ENCODE measurements around the gene SEC14L1. TPM values are rescaled to one million over a fixed set of nuclear protein-coding genes. Genes with fewer than 3 reads are reported as not detected.
A peak's percentile ranks its signal among the peaks of the same experiment; 100 is the strongest.

SEC14L1 gene
- total and polyA plus RNA-seq, 2 of the 8 experiments (the other 6 are each of a cell fraction or from before 2014, with no cell fraction given): 27.2 to 74.4 TPM

- H2AFZ ChIP-seq (ENCODE audit: low read length): no peak overlapping the region
- no peak overlapping the region; the same call in 1 of the 2 replicates for H2BK5ac ChIP-seq (ENCODE audit: low read depth, low read length)
- no peaks in the 10 kb centered on the region for H4K20me1 ChIP-seq (replicated peaks in 1 of 2; ENCODE audit: control insufficient read depth in 1 of 2, insufficient read depth in 2 of 2, low read length in 2 of 2)
- H3K79me2 ChIP-seq (ENCODE audit: control insufficient read depth in 1 of 2, insufficient read depth in 2 of 2, low read length in 2 of 2): no peaks in the 10 kb centered on the region
- CTCF ChIA-PET (ENCODE audit: partially characterized antibody): no interaction called here
- POLR2A ChIA-PET (ENCODE audit: partially characterized antibody): no interaction called here
- H3K56ac ChIP-seq (replicated peaks; ENCODE audit: insufficient read length, low read depth, low read length): no peak overlapping the region
- H2BK12ac ChIP-seq (ENCODE audit: low read depth, low read length): no peak overlapping the region
- H3K27ac ChIP-seq (ENCODE audit: low read depth, low read length): no peak overlapping the region
- no peak overlapping the region for H3K4me3 ChIP-seq (ENCODE audit: extremely low read depth in 1 of 4, insufficient read depth in 2 of 4, low read depth in 3 of 4, low read length in 4 of 4)
- no peaks in the 10 kb centered on the region for H3K79me1 ChIP-seq (ENCODE audit: low read depth, low read length)
- no peak overlapping the region for H3K18ac ChIP-seq (ENCODE audit: extremely low read depth, low read length)
- H3K9ac ChIP-seq (replicated peaks in 1 of 4; ENCODE audit: extremely low read depth in 1 of 4, low read depth in 3 of 4, low read length in 3 of 4): no peak overlapping the region
- peaks cover 4 to 10% (median 5%) of the 10 kb centered on the region in 4 experiments; a peak in 6 of 7 replicates for H3K4me1 ChIP-seq (replicated peaks in 1 of 4; ENCODE audit: control insufficient read depth in 3 of 4, insufficient read depth in 4 of 4, low read length in 3 of 4)
- peak overlapping the region; percentile 30 for H4K91ac ChIP-seq (replicated peaks; ENCODE audit: insufficient read length, low read length)
- 0 out of 2 replicates have a peak overlapping the region, but pooled peaks have one; percentile 65 for H2AK5ac ChIP-seq (ENCODE audit: low read depth, low read length)
- no peak overlapping the region; the same call in 1 of the 2 replicates for H4K8ac ChIP-seq (ENCODE audit: extremely low read depth, insufficient read depth, low read length)
- no peaks in the 10 kb centered on the region for H3K27me3 ChIP-seq (replicated peaks in 1 of 4; ENCODE audit: control insufficient read depth in 3 of 4, extremely low read depth in 1 of 4, insufficient read depth in 3 of 4, low read length in 3 of 4)
- no peak overlapping the region for H2BK15ac ChIP-seq (ENCODE audit: low read length)
- DNase-seq (ENCODE audit: low read depth in 1 of 2, low spot score in 2 of 2) (no peak), FAIRE-seq (no peak)
- H3K23me2 ChIP-seq (ENCODE audit: low read depth, low read length): peaks cover 5% of the 10 kb centered on the region; the same call in 1 of the 2 replicates
- no peak overlapping the region for H2BK120ac ChIP-seq (replicated peaks; ENCODE audit: low read depth, low read length)
- no peak overlapping the region for H3K23ac ChIP-seq (ENCODE audit: insufficient read length)
- H3K14ac ChIP-seq (ENCODE audit: insufficient read length): no peak overlapping the region
- no peaks in the 10 kb centered on the region for H3K36me3 ChIP-seq (ENCODE audit: control insufficient read depth in 2 of 4, insufficient read depth in 4 of 4, low read length in 3 of 4)
- no peak overlapping the region for H4K5ac ChIP-seq (ENCODE audit: insufficient read length, low read depth, low read length)
- no peaks in the 10 kb centered on the region for H3K9me3 ChIP-seq (ENCODE audit: insufficient read depth in 2 of 2, low read depth in 1 of 2, low read length in 1 of 2)
- no peak overlapping the region for H3K4ac ChIP-seq (replicated peaks; ENCODE audit: insufficient read length, low read depth, low read length)
- WGBS, 2 experiments (ENCODE audit: extremely low coverage in 1 of 2, insufficient coverage in 1 of 2, insufficient read length in 1 of 2, insufficient replicate concordance in 2 of 2, low coverage in 1 of 2, low lambda C conversion rate in 2 of 2, missing lambda C conversion rate in 1 of 2): 91% methylated on average over 27 of the region's 27 CpGs; no CpG with 5 or more reads in 1 of the 2 experiments
- H2BK20ac ChIP-seq (ENCODE audit: low read length): no peak overlapping the region
- no peak overlapping the region for H3K4me2 ChIP-seq (ENCODE audit: insufficient read depth in 1 of 2, low read depth in 2 of 2, low read length in 2 of 2)
- TF ChIP-seq EZH2 (IDR thresholded peaks at IDR 0.05; ENCODE audit: low read depth, low read length, severe bottlenecking) (no peak), CBX8 (IDR thresholded peaks at IDR 0.05; ENCODE audit: borderline replicate concordance, low read depth, low read length) (no peak), TCF12 (IDR thresholded peaks at IDR 0.05; ENCODE audit: low read depth, low read length) (no peak), ATF3 (IDR thresholded peaks at IDR 0.05; ENCODE audit: insufficient read depth, low read depth, low read length) (no peak), CEBPB (IDR thresholded peaks at IDR 0.05; ENCODE audit: low read depth, low read length) (no peak), BACH1 (IDR thresholded peaks at IDR 0.05; ENCODE audit: low read length) (no peak), CHD2 (IDR thresholded peaks at IDR 0.05; ENCODE audit: low read length) (no peak), RFX5 (IDR thresholded peaks at IDR 0.05; ENCODE audit: borderline replicate concordance, low read depth, low read length) (no peak), GABPA (IDR thresholded peaks at IDR 0.05; ENCODE audit: borderline replicate concordance, insufficient read depth, low read length) (no peak), CREB1 (IDR thresholded peaks at IDR 0.05) (no peak), ZNF274 (IDR thresholded peaks at IDR 0.05; ENCODE audit: borderline replicate concordance, extremely low read depth, low read length) (no peak), MAX (IDR thresholded peaks at IDR 0.05) (no peak)
These were observed 117.1 kb downstream of the SEC14L1 start for GRCh38 chr17:77257596-77258458.
